Measurements from ENCODE around the gene RAC3.

- TF ChIP-seq CTCF (conservative IDR thresholded peaks at IDR 0.05; ENCODE audit: low read length) (no peak), EZH2phosphoT487 (IDR thresholded peaks at IDR 0.05; ENCODE audit: borderline replicate concordance, low read depth, low read length) (no peak)
These were observed 28.0 kb downstream of the RAC3 start for GRCh38 chr17:82059272-82060000.

Data from OCI-LY7 (cell line).